Measurements from ENCODE around the gene ITCH. TPM values are rescaled to one million over a fixed set of nuclear protein-coding genes. Genes with fewer than 3 reads are reported as not detected.
"Not testable (repeated sequence)": the region's sequence is repeated elsewhere in the genome, so short reads cannot be mapped to it uniquely, and the experiment has no call there.

The ITCH gene
- total and polyA plus RNA-seq, 7 donors, result 16.3 to 60.6 (median 50.2) TPM

DNA sequence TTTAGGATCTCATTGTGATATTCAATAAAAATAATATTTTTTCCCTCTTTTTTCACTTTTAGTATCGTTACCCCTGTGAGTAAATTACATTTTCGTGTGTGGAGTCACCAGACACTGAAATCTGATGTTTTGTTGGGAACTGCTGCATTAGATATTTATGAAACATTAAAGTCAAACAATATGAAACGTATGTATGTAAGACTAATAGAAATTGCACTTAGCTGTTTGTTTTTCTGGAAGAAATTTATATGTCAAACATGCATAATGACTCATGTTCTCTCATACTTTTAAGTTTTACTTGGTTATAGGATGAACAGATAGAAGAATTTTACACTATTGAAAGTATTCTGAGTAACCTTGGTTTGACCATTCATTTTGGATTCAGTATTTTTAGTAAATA lies 49.4 kb downstream of the ITCH start:
- intact Hi-C loops (cut with DNase I), result no loop called here
- Histone ChIP-seq H3K36me3 (peaks cover 0 to 76% (median 9%) of the 10 kb centered on the region in 4 donors), H3K4me3 (no peak overlapping the region), H3K27me3 (no peaks in the 10 kb centered on the region), H3K4me1 (peaks cover 0 to 4% (median 0%) of the 10 kb centered on the region in 4 donors), H3K9me3 (no peaks in the 10 kb centered on the region), H3K27ac (no peak overlapping the region)
- 93 to 96% methylated on average over 3 of the region's 3 CpGs for WGBS, 2 donors
- DNase-seq, result no peak
- no peak for TF ChIP-seq POLR2AphosphoS5 (IDR thresholded peaks at IDR 0.05)
- TF ChIP-seq, protein P1, sequence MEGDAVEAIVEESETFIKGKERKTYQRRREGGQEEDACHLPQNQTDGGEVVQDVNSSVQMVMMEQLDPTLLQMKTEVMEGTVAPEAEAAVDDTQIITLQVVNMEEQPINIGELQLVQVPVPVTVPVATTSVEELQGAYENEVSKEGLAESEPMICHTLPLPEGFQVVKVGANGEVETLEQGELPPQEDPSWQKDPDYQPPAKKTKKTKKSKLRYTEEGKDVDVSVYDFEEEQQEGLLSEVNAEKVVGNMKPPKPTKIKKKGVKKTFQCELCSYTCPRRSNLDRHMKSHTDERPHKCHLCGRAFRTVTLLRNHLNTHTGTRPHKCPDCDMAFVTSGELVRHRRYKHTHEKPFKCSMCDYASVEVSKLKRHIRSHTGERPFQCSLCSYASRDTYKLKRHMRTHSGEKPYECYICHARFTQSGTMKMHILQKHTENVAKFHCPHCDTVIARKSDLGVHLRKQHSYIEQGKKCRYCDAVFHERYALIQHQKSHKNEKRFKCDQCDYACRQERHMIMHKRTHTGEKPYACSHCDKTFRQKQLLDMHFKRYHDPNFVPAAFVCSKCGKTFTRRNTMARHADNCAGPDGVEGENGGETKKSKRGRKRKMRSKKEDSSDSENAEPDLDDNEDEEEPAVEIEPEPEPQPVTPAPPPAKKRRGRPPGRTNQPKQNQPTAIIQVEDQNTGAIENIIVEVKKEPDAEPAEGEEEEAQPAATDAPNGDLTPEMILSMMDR (IDR thresholded peaks at IDR 0.05), result no peak
- no peak for TF ChIP-seq POLR2A (IDR thresholded peaks at IDR 0.05)
- no peak for TF ChIP-seq EP300 (IDR thresholded peaks at IDR 0.05)

DNA sequence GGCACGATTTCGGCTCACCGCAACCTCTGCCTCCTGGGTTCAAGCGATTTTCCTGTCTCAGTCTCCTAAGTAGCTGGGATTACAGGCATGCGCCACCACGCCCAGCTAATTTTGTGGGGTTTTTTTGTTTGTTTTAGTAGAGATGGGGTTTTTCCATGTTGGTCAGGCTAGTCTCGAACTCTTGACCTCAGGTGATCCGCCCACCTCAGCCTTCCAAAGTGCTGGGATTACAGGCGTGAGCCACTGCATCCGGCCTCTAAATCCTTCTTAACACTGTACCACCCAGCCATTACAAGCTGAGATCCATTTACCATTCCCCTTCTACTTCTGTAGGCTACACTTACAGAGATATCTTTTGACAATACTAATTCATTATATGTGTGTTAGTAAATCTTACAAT lies 51.5 kb downstream of the ITCH start:
- peaks cover 0 to 80% (median 9%) of the 10 kb centered on the region in 4 donors for H3K36me3 ChIP-seq
- H3K27ac ChIP-seq; H3K27me3 ChIP-seq; intact Hi-C loops (cut with DNase I); H3K4me1 ChIP-seq; DNase-seq; H3K4me3 ChIP-seq; H3K9me3 ChIP-seq: not testable (repeated sequence)
- 89 to 90% methylated on average over 10 of the region's 10 CpGs for WGBS, 2 donors

DNA sequence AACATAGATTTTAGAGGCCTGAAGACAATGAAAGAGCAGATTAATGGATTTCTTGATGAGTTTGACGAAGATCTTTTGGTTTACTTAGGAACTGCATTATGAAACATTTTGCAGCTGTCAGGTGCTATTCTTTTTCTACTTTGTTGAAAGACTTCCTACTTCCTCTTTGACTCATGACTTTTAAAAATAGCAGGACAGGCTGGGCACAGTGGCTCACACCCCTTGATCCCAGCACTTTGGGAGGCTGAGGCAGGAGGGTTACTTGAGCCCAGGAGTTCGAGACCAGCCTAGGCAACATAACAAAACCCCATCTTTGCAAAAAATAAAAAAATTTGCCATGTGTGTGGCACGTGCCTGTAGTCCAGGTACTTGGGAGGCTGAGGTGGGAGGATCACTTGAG lies 52.0 kb downstream of the ITCH start:
- H3K4me1 ChIP-seq, result peaks cover 0 to 7% (median 1%) of the 10 kb centered on the region in 4 donors
- no peaks in the 10 kb centered on the region for H3K9me3 ChIP-seq
- TF ChIP-seq POLR2AphosphoS5 (IDR thresholded peaks at IDR 0.05) (no peak), EP300 (IDR thresholded peaks at IDR 0.05) (no peak), POLR2A (IDR thresholded peaks at IDR 0.05) (no peak)
- TF ChIP-seq, protein P1 (IDR thresholded peaks at IDR 0.05), result no peak
- intact Hi-C loops (cut with DNase I), result no loop called here
- no peak overlapping the region for H3K4me3 ChIP-seq
- DNase-seq, result no peak
- 68 to 69% methylated on average over 3 of the region's 3 CpGs for WGBS, 2 donors
- peaks cover 0 to 76% (median 9%) of the 10 kb centered on the region in 4 donors for H3K36me3 ChIP-seq
- H3K27me3 ChIP-seq, result no peaks in the 10 kb centered on the region
- peak overlapping the region in 1 of 4 donors; percentile 15 for H3K27ac ChIP-seq

DNA sequence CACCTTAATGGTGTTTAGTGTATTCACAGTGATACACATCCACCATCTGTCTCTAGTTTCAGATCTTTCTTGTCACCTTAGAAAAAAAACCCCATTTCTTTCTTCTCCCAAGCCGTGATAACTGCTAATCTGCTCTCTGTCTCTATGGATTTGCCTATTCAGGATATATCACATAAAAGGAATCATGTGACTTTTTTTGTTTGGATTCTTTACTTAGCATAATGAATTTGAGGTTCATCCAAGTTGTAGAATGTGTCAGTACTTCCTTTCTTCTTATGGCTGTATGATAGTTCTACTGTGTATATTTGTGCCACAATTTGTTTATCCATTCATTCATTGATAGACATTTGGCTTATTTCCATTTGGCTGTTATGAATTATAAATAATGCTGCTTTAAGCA lies 57.1 kb downstream of the ITCH start:
- H3K4me3 ChIP-seq, result no peak overlapping the region
- no peak for DNase-seq
- TF ChIP-seq EP300 (IDR thresholded peaks at IDR 0.05) (no peak), POLR2AphosphoS5 (IDR thresholded peaks at IDR 0.05) (no peak), POLR2A (IDR thresholded peaks at IDR 0.05) (no peak)
- TF ChIP-seq, protein P1 (IDR thresholded peaks at IDR 0.05), result no peak
- H3K9me3 ChIP-seq, result no peaks in the 10 kb centered on the region
- peaks cover 0 to 15% (median 4%) of the 10 kb centered on the region in 4 donors for H3K4me1 ChIP-seq
- WGBS, 2 donors, result 44 to 55% methylated on average over 1 of the region's 1 CpG
- H3K27me3 ChIP-seq, result no peaks in the 10 kb centered on the region
- H3K27ac ChIP-seq, result no peak overlapping the region
- H3K36me3 ChIP-seq, result peaks cover 0 to 69% (median 6%) of the 10 kb centered on the region in 4 donors
- intact Hi-C loops (cut with DNase I), result no loop called here

DNA sequence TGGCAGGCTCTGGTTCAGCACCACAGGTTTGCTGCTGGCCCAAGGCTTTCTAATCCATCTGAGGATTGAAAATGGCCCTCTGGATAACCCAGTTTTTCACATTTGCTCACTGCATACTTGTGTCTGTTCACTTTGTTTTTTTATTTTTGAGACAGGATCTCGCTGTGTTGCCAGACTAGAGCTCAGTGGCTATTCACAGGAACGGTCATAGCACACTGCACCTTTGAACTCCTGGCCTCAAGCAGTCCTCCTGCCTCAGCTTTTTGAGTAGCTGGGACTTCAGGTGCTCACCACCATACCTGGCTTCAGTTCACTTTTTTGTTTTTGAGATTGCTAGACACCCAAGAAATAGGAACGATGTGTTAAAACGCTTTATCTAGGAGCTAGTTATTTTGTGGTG lies 57.9 kb downstream of the ITCH start:
- H3K36me3 ChIP-seq, result peaks cover 0 to 69% (median 3%) of the 10 kb centered on the region in 4 donors
- peaks cover 0 to 13% (median 4%) of the 10 kb centered on the region in 4 donors for H3K4me1 ChIP-seq
- intact Hi-C loops (cut with DNase I), result no loop called here
- no peak overlapping the region for H3K27ac ChIP-seq
- no peaks in the 10 kb centered on the region for H3K9me3 ChIP-seq
- DNase-seq, result no peak
- H3K27me3 ChIP-seq, result no peaks in the 10 kb centered on the region
- TF ChIP-seq EP300 (IDR thresholded peaks at IDR 0.05) (no peak), POLR2AphosphoS5 (IDR thresholded peaks at IDR 0.05) (no peak), POLR2A (IDR thresholded peaks at IDR 0.05) (no peak)
- TF ChIP-seq, protein P1 (IDR thresholded peaks at IDR 0.05), result no peak
- no peak overlapping the region for H3K4me3 ChIP-seq
- WGBS, 2 donors, result 96 to 98% methylated on average over 4 of the region's 4 CpGs

Data from sigmoid colon (tissue), 7 donors.